ENCODE data around the gene DST. TPM values are rescaled to one million over a fixed set of nuclear protein-coding genes. Genes with fewer than 3 reads are reported as not detected.

DST gene
- total RNA-seq (818 TPM), polyA plus RNA-seq (125 TPM)

DNA sequence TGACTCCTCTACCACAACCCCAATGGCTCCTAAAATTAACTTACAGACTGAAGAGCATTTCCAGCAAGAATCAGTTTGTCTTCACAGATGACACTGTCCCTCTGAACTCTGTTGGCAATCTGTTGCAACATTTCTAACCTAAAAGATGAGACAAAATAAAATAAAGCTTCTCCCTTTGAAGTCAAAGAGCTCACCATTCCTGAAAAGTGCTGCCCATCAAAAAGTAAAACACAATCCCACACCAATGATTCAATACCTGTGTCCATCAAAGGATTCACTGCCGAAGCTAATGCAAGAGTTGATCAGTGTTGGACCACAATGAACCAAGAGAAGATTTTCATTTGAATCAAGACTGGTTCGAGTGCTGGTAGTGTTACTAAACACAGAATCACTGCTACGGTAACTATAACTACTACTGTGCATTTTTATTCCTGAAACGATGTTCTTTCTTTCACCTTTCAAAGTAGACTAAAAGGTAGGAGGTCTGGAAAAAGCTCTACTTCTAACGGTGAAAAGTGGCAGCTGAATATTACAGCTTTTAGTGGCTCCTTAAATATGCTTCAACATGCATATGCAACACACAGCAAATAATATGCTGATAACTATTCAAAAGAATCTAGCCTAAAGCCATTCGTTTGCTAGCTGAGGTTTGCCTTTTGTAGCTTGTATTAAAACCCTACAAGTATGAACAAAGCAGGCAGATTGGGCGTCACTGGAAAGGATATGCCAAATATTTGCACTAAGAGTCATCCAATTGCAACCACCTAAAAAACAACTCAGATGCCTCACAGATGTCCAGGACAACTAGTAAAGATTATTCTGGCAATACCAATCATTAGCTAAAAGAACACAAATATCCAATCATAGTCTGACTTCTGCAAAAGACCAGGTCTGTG lies at the start of gene DST:
TSS of gene DST (minus strand) at position 524 of the 896 bp plus-strand sequence.
- peak; percentile 61 for DNase-seq (ENCODE audit: extremely low spot score)
- Histone ChIP-seq H3K4me3 (ENCODE audit: low read depth, low read length) (no peak within 1 kb of the TSS), H3K4me1 (ENCODE audit: insufficient read depth) (no peaks in the 10 kb centered on the region), H3K27ac (ENCODE audit: low read depth) (peak within 1 kb of the TSS; percentile 50), H3K36me3 (ENCODE audit: insufficient read depth) (peaks cover 5% of the 10 kb centered on the region)
- WGBS: 63% methylated on average over 7 of the region's 7 CpGs

DNA sequence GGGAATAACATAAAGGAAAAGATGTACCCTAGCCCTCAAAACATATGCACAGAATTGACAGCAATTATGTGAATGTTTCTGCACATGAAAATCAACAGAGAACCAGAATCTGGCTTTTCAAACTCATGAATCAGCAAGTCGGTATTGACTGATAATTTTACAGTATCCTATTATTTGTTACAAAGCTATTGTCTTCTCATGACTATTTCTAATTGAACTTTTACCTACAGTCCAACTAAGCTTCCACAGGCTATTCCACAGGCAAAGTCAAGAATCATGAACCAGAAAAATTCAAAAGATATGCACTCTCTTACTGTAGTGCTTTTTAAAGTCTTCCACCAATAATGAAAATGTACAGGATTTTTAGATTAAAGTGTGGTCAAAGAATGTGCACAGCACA lies 49.1 kb upstream of the DST start:
- 43% methylated on average over 1 of the region's 1 CpG for WGBS
- Histone ChIP-seq H3K4me3 (ENCODE audit: low read depth, low read length) (peak overlapping the region; percentile 42), H3K4me1 (ENCODE audit: insufficient read depth) (no peaks in the 10 kb centered on the region), H3K36me3 (ENCODE audit: insufficient read depth) (no peaks in the 10 kb centered on the region), H3K27ac (ENCODE audit: low read depth) (no peak overlapping the region)
- DNase-seq (ENCODE audit: extremely low spot score): no peak

DNA sequence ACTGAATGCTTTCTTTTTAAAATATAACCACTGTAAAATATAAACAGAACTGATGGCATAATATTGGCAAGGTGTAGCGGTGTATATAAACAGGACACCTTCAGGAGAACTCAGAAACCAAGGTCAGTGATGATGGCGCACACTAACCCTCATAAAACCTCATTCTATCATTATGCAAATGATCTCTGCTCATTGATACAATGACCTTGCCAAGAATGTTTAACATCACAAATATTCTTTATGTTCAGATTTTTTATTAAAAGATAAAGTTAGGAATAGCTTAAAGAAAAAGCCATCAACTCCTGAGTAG lies 48.6 kb upstream of the DST start:
- Histone ChIP-seq H3K4me1 (ENCODE audit: insufficient read depth) (no peaks in the 10 kb centered on the region), H3K27ac (ENCODE audit: low read depth) (no peak overlapping the region), H3K36me3 (ENCODE audit: insufficient read depth) (no peaks in the 10 kb centered on the region), H3K4me3 (ENCODE audit: low read depth, low read length) (no peak overlapping the region)
- 64% methylated on average over 2 of the region's 2 CpGs for WGBS
- DNase-seq (ENCODE audit: extremely low spot score): no peak

DNA sequence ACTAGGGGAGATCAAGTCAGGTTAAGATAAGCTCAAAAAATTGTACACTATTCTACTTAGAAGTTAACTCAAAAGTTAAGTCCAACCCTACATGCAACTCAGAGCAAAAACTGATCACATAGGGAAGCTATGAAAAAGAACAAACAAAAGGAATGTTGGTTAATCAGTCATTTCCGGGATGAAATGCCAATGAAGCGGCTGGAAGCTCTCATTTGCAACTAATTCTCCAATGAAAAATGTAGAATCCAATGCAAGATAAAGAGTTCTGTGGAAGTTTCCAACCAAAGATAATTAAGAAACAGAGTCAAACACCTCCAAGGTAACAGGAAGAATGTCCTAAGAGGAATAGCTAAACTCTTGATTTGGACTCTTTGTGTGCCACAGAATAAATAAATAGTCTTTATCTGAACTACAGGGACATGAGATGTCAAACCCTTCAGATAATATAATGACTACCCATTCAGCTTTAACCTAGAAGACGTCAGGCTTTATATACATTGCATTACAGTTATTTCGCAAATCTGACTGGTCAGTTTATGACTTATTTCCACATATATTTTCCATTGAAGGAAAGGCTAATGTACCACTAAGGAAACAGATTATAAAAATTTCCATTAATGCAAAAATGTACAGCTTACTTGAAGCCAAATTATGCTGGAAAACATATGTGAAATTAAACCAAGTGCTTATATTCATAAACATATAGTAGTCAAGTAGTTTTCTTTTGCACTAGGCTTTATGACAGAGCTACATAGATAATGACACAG lies 48.0 kb upstream of the DST start:
- Histone ChIP-seq H3K4me3 (ENCODE audit: low read depth, low read length) (peak overlapping the region; percentile 0), H3K36me3 (ENCODE audit: insufficient read depth) (no peaks in the 10 kb centered on the region), H3K27ac (ENCODE audit: low read depth) (no peak overlapping the region), H3K4me1 (ENCODE audit: insufficient read depth) (no peaks in the 10 kb centered on the region)
- WGBS: 60% methylated on average over 4 of the region's 4 CpGs
- DNase-seq (ENCODE audit: extremely low spot score): no peak

DNA sequence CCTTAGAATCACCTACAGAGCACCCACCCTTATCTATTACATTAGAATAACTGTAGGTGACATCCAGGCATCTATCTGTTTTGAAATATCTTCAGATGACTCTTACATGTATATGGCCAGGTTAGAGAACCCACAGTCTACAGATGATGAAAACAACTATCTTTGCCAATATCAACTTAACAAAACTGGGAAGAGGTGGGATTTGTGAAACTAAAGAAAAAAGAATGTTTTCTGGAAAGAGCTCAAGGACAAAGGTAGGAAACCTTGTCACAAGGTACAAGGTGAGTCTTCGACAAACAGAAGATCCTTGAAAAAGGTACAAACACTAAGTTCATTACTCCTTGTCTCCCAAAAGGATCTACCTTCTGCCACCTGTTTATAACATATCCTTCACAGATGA lies 47.0 kb upstream of the DST start:
- Histone ChIP-seq H3K4me1 (ENCODE audit: insufficient read depth) (no peaks in the 10 kb centered on the region), H3K36me3 (ENCODE audit: insufficient read depth) (no peaks in the 10 kb centered on the region), H3K27ac (ENCODE audit: low read depth) (no peak overlapping the region), H3K4me3 (ENCODE audit: low read depth, low read length) (peak overlapping the region; percentile 4)
- DNase-seq (ENCODE audit: extremely low spot score): no peak
- WGBS: 96% methylated on average over 1 of the region's 1 CpG

DNA sequence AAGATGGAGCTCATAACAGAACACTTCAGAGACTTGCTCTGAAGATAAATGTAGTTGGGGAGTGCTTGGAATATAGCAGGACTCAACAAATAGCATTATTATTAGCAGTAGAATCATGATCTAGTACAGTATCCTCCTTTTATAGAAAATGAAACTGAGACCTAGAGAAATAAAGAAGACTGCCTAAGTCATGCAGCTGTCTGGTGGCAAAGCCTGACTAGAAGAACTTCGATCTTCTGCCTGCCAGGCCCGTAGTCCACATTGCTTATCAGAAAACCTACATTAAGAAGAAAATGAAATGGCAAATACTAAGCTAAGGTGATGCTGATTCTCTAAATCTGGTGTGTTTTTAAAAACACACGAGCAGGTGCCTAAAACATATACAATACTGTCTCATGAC lies 46.4 kb upstream of the DST start:
- Histone ChIP-seq H3K27ac (ENCODE audit: low read depth) (peak overlapping the region; percentile 16), H3K36me3 (ENCODE audit: insufficient read depth) (no peaks in the 10 kb centered on the region), H3K4me1 (ENCODE audit: insufficient read depth) (no peaks in the 10 kb centered on the region), H3K4me3 (ENCODE audit: low read depth, low read length) (peak overlapping the region; percentile 4)
- DNase-seq (ENCODE audit: extremely low spot score): no peak
- WGBS: 62% methylated on average over 3 of the region's 3 CpGs

DNA sequence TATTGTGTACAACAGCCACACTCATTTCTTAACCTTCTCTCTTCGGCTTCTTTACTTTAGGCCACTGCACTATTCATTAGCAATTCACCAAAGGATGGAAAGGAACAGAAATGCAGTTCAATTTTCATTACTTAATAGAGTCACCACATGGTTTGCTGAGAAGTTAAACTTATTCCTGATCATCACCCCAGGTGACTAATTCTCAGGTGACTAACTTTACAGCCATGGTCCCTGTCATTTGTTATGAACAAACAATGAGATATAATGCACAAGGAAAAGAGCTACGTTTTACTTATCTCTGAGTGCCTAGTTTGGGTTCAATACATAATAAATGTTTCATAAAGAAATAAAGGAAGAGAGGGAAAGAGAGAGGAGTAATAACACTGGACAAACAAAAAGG lies 45.8 kb upstream of the DST start:
- 84% methylated on average over 2 of the region's 2 CpGs for WGBS
- no peak for DNase-seq (ENCODE audit: extremely low spot score)
- Histone ChIP-seq H3K36me3 (ENCODE audit: insufficient read depth) (no peaks in the 10 kb centered on the region), H3K27ac (ENCODE audit: low read depth) (no peak overlapping the region), H3K4me1 (ENCODE audit: insufficient read depth) (no peaks in the 10 kb centered on the region), H3K4me3 (ENCODE audit: low read depth, low read length) (no peak overlapping the region)

DNA sequence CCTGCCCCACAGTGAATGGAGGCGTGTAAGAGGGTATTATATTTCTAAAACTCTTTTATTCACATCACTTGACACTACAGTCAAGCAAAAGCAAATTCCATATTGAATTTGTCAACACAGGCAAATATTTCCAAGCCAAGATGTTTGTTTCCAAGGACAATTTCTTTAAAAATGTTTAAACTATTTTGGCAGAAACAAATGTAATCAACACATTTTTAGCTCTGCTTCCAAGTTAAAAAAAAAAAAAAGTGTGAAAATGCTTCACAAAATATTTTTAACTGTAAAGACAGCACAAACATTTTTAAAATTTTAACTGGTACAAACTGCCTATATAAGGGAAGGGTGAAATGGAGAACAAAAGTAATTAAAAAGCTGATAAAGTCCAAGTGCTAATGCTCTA lies 44.9 kb upstream of the DST start:
- H3K4me1 ChIP-seq (ENCODE audit: insufficient read depth): no peaks in the 10 kb centered on the region
- no peaks in the 10 kb centered on the region for H3K36me3 ChIP-seq (ENCODE audit: insufficient read depth)
- DNase-seq (ENCODE audit: extremely low spot score): no peak
- no peak overlapping the region for H3K4me3 ChIP-seq (ENCODE audit: low read depth, low read length)
- H3K27ac ChIP-seq (ENCODE audit: low read depth): no peak overlapping the region
- 82% methylated on average over 1 of the region's 1 CpG for WGBS

DNA sequence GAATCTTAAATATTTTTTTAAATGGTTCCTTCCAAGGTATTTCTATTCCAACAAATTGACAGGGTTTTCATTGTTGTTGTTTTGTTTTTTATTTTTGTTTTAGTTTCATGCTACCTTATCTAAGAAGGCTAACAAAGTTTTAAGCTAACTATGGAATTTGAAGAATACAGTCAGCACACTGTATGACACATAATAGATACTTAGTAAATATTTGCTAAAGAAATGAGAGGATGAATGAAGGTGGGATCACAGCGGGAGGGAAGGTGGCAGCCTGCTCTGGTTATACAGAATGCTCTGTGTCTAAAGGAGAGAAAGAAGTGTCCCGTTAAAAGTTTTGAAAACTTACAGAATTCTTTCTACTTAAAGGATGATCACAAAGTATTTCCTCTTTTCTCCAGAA lies 43.7 kb upstream of the DST start:
- Histone ChIP-seq H3K36me3 (ENCODE audit: insufficient read depth) (no peaks in the 10 kb centered on the region), H3K4me3 (ENCODE audit: low read depth, low read length) (no peak overlapping the region), H3K4me1 (ENCODE audit: insufficient read depth) (no peaks in the 10 kb centered on the region), H3K27ac (ENCODE audit: low read depth) (no peak overlapping the region)
- 90% methylated on average over 2 of the region's 2 CpGs for WGBS
- no peak for DNase-seq (ENCODE audit: extremely low spot score)

DNA sequence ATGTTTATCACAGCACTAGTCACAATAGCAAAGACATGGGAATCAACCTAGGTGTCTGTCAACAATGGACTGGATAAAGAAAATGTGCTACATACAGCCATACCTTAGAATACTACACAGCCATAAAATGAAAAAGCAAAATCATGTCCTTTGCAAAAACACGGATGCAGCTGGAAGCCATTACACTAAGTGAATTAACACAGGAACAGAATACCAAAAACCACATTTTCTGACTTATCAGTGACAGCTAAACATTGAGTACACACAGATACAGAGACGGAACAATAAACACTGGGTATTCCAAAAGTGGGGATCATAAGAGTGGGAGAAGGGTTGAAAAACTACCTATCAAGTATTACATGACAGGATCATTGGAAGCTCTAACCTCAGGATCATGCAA lies 43.3 kb upstream of the DST start:
- 73% methylated on average over 2 of the region's 2 CpGs for WGBS
- H3K4me3 ChIP-seq (ENCODE audit: low read depth, low read length): no peak overlapping the region
- no peaks in the 10 kb centered on the region for H3K4me1 ChIP-seq (ENCODE audit: insufficient read depth)
- no peak for DNase-seq (ENCODE audit: extremely low spot score)
- H3K36me3 ChIP-seq (ENCODE audit: insufficient read depth): no peaks in the 10 kb centered on the region
- H3K27ac ChIP-seq (ENCODE audit: low read depth): no peak overlapping the region

DNA sequence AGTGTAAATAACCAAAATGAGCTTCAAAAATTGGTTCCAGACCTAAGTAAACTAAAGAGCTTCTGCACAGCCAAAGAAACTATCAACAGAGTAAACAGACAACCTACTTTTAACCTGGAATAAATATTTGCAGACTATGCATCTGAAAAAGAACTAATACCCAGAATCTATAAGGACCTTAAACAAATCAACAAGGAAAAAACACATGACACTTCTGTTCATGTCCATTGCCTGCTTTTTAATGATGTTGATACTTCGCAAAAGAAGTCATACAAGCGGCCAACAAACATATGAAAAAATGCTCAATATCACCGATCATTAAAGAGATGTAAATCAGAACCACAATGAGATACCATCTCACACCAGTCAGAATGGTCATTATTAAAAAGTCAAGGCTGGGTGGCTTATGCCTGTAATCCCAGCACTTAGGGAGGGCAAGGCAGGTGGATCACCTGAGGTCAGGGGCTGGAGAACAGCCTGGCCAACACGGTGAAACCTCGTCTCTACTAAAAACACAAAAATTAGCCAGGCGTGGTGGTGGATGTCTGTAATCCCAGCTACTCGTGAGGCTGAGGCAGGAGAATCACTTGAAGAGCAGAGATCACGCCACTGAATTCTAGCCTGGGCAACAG lies 42.5 kb upstream of the DST start:
- no peaks in the 10 kb centered on the region for H3K36me3 ChIP-seq (ENCODE audit: insufficient read depth)
- H3K27ac ChIP-seq (ENCODE audit: low read depth): no peak overlapping the region
- DNase-seq (ENCODE audit: extremely low spot score): no peak
- WGBS: 90% methylated on average over 8 of the region's 8 CpGs
- no peak overlapping the region for H3K4me3 ChIP-seq (ENCODE audit: low read depth, low read length)
- H3K4me1 ChIP-seq (ENCODE audit: insufficient read depth): no peaks in the 10 kb centered on the region

DNA sequence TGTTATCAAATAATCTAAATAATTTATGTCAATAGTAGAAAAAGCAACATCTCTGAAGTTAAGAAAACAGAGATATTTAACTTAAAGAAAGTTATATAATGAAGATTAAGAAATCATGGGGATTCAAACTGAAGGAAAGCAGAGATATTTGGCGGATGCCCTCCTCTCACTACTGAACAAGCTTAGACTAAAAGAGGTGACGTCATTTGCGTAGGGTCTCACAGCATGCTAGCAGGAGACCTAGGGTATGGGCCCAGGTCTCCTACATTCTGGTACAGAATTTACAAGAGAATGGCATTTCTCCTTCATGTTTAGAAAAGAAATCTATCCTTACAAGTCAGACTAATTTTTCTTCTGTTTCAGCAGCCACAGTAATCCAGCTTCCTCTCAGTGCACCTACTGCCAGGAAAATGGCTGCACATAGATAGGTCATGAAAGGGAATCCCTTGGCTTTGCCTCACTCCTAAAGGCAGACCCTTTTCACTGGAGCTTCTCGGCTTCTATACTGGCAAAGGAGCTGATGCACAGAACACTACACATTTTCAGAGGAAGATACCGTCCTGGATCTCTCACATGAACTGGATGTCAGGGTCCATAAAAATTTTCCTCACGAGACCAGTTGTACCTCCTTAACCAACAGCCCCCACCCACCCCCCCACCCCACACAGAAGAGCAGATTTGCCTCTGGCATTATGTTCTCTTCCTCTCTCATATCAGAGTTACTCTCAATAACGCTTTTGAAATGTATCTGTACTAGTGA lies 41.8 kb upstream of the DST start:
- WGBS: 86% methylated on average over 7 of the region's 7 CpGs
- Histone ChIP-seq H3K4me3 (ENCODE audit: low read depth, low read length) (no peak overlapping the region), H3K27ac (ENCODE audit: low read depth) (no peak overlapping the region), H3K4me1 (ENCODE audit: insufficient read depth) (no peaks in the 10 kb centered on the region), H3K36me3 (ENCODE audit: insufficient read depth) (no peaks in the 10 kb centered on the region)
- DNase-seq (ENCODE audit: extremely low spot score): no peak

DNA sequence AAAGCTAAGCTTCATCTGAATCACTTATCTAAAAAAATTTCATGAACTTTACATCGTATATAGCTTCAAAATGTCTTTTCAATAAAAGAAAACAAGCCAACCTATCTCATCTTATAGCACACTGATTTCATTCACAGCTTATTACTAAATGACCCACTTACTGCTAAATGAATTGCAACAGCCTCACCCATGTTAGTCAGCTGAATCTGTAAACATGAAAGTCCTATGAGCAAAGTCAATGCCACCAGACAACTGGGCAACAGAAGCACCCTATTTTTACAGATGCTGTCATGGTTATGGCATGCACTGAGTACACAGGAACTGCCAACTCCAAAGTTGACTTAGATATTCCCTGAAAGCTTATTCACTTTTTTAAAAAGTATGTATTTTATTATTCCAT lies 41.2 kb upstream of the DST start:
- WGBS: 76% methylated on average over 1 of the region's 1 CpG
- no peaks in the 10 kb centered on the region for H3K36me3 ChIP-seq (ENCODE audit: insufficient read depth)
- no peak for DNase-seq (ENCODE audit: extremely low spot score)
- H3K4me3 ChIP-seq (ENCODE audit: low read depth, low read length): no peak overlapping the region
- no peak overlapping the region for H3K27ac ChIP-seq (ENCODE audit: low read depth)
- no peaks in the 10 kb centered on the region for H3K4me1 ChIP-seq (ENCODE audit: insufficient read depth)
